GM21737 (cell line): ENCODE data around the gene CLIP1.
"Not testable (repeated sequence)": the region's sequence is repeated elsewhere in the genome, so short reads cannot be mapped to it uniquely, and the experiment has no call there.

Source experiments
- ATAC-seq: cut with Tn5 transposase; IDR thresholded peaks from one replicate; pipeline ENCODE4 v1.9.1; 2021; ENCODE audit warnings: mild to moderate bottlenecking, moderate library complexity; ENCODE audit not compliant: unreplicated experiment

The CLIP1 gene

DNA sequence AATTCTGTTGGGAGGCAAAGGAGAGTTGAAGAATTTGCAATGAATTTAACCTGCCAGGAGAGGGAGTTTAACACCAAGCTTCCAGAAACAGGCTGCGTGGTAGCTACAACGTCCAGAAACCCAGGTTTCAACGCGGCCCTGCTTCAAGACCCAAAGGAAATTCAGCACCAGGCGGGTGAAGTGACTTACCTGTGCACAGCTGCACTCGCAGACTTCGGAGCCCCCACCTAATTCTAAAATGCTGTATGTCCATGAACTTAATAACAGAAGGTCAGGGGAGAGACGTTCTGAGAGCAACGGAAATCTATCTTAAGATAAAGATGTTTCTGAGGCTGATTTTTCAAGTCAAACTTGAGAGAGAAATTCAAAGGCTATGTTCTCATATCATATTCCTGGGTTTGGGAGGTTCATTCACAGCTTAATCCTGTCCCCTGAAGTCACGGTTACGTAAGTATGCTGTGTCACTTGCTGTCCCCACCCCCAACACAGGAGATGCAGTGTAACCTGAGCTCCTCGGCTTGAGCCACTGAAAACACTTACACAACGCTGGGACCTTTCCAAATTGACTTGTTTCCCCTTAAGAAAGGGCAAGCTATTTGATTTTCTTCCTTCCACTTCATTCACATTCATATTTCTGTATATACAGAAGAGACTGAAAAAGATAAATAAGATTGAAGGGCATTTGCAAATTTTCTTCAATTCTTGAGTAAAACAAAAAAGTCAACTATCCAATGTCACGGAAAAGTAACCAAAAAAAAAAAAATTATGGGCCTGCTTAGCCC is 22.7 kb downstream of the CLIP1 start:
- no peak for ATAC-seq

DNA sequence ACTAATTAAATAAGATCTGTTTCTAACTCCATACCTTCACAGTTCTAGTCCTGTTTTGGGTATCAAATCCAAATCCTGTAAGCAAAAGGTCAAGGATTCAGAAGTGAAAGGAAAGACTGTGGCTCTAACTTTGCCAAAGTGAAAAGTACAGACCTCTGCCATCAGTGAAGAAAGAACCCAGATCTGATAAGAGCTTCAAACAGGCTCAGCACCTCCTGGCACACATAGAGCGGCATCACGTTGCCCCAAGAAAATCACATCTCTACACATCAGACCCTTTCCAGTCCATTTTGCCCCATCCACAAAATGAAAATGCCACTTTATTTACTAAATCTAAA is 23.2 kb downstream of the CLIP1 start:
- ATAC-seq, result no peak

DNA sequence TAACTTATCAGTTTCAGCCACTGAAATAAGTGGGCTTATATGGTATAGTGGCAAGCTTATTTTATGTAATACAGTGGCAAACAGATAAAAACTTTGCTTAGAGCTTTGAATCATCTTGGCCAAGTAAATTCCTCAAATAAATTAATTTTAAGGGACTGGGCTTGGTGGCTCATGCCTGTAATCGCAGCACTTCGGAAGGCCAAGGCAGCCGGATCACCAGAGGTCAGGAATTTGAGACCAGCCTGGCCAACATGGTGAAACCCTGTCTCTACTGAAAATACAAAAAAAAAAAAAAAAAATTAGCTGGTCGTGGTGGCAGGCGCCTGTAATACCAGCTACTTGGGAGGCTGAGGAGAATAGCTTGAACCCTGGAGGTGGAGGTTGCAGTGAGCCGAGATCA is 24.5 kb downstream of the CLIP1 start:
- not testable (repeated sequence) for ATAC-seq

DNA sequence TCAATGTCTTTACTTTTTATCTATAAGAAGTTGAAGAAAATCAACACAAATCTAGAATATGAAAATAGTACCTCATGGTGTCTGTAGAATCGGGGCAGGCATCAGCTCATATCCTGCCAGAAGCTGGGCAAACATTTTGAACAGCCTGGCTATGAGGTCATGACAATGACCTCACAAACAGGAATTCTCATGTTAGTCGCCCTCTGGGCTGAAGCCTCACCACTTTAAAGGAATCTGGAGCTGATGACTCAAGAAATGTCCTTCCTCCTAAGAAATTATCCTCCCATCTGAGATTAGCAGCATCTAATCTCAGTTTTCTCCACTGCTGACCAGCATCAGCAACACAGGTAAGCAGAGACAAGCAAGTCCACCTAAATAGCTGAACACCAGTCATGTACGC is 27.1 kb downstream of the CLIP1 start:
- no peak for ATAC-seq

DNA sequence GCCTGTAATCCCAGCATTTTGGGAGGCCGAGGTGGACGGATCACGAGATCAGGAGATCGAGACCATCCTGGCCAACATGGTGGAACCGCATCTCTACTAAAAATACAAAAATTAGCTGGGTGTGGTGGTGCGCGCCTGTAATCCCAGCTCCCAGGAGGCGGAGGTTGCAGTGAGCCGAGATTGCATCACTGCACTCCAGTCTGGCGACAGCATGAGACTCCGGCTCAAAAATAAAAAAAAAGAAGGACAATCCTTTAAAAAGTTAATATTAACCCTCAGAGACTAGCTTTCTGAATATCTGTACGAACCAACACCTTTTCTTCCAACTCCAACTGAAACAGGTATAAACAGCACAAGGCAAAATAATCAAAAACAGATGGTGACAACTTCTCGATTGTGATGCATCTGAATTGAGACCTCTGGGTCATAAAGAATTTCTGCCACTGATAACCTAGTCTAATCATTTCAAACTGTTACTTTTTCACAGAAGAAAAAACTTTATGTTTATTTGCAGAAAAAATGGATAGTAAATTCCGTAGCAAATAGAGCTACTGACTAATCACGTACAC is 27.8 kb downstream of the CLIP1 start:
- ATAC-seq, result no peak

DNA sequence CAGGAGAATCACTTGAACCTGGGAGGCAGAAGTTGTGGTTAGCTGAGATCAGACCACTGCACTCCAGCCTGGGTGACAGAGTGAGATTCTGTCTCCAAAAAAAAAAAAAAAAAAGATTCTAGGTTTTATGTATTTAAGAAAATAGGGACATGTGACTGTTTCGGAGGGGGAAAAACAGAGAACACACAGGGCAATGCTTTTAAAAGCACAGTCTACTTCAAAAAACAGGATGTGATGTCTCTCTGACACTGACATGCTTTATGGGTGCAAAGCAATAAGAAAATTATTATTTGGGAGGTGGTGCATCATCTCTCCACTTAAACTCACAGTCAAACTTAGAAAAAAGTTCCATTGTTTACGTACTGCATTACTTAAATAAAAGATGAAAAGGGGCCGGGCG is 28.7 kb downstream of the CLIP1 start:
- no peak for ATAC-seq

DNA sequence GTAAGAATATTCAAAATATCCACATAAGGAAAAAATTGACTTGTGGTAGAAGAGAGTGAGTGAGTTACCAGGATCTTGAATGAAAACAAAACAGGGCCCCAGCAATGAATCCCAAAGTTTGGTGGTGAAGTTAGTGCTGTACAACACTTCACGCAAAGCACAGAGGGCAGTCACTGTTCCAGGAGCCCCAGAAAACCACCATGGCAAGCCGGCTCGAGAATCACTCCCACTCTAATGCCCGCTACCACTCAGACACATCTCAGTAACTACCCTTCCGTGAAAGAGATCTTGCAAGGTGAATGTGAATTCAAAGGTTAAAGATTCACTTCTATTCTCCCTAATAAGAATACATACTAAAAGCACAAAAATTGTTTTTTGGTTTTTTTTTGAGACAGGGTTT is 30.1 kb downstream of the CLIP1 start:
- ATAC-seq, result no peak

DNA sequence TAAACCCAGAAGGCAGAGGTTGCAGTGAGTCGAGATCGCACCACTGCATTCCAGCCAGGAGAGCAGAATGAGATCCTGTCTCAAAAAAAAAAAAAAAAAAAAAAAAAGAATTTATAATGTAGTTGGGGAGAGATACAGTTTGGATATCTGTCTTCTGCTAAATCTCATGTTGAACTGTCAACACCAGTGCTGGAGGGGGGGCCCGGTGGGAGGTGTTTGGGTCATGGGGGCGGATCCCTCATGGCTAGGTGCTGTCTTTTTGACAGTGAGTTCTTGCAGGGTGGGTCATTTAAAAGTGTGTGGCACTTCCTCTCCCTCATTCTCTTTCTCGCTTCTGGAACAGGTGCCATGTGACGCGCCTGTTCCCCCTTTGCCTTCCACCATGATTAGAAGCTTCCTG is 32.8 kb downstream of the CLIP1 start:
- no peak for ATAC-seq

DNA sequence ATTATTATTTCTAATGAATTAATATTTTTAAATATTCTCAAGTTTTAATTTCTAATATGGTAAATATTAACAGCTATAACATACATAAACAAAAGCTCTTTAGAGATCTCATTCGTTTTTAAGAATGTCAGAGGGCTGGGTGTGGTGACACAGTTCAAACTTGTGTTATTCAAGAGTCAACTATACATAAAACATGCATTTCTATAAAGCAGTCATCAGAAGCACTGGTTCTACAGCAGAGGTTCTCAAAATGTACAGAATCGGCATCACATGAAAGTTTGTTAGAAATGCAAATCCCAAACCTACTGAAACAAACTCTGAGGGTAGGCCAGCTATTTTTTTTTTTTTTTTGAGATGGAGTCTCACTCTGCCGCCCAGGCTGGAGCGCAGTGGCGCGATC is 34.6 kb downstream of the CLIP1 start:
- ATAC-seq, result no peak

DNA sequence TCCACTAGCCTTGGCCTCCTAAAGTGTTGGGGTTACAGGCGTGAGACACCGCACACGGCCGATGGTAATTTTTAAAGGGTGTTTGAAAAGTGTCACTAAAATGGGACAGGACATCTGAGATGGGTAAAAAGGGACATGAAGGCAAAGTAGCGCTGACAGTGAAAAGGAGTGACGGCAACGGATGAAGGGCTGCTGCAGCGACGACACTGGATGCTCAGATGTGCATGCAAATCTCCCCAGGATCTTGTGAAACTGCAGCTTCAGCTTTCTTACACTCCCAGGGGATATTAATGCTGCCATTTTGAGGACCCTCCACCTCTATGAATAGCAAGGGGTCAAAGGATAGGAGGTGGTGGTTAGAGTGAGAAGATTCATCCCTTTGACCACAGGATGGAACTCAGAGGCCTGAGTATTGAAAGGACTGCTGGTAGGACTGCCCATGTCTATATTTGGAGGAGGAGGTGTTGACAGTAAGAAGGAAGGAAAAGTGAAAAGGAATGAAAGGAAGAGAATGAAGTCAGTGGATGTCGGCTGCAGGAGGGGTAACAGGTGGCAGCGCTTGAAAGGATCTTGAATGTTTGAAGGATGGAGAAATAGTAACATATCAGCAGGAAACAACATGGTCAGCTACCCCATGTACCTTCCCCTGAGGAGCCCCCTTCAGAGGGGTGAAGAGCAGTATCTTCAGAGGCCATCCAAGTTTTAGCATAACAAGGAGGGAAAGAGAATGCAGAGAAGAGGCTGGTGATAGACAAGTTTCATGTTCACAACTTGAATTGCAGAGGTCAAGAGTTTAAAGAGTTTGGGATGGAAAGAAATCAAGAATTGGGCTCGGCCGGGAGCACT is 37.1 kb downstream of the CLIP1 start:
- no peak for ATAC-seq

DNA sequence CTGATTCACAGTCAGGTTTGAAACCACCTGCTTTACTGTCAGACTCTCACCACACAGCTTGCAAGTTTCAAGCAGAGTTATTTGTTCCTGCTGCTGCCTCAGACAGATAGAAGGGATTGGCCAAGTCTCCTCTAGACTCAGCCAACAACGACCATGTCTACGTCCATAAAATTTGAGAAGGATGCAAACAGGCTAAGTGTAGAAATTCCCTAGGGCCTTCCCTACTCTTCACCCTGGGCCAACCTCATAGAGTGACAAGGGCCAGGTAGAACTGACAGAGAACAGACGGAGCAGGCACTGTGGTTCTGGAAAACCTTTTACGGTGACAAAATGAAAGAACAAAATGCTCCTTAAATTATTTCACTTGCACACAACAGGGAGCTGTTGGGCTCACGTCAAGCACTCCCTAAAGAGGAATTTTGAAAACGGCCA is 39.5 kb downstream of the CLIP1 start:
- no peak for ATAC-seq

DNA sequence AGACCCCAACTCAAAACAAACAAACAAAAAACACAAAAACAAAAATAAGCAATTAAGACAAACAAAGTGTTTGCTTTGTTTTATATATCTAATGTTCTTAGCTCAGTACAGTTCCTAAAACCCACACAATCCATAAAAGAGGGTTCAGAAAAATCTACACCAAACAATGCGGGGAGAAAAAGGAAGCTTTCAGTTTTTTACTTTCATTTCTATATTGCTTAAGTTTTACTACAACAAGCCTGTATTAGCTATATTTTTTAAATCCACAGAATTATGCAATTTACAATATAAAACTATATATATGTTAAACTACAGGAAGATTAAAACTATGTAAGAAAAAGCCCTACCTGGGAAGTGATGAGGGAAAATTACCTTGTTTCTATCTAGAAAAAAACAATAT is 41.4 kb downstream of the CLIP1 start:
- ATAC-seq, result no peak

DNA sequence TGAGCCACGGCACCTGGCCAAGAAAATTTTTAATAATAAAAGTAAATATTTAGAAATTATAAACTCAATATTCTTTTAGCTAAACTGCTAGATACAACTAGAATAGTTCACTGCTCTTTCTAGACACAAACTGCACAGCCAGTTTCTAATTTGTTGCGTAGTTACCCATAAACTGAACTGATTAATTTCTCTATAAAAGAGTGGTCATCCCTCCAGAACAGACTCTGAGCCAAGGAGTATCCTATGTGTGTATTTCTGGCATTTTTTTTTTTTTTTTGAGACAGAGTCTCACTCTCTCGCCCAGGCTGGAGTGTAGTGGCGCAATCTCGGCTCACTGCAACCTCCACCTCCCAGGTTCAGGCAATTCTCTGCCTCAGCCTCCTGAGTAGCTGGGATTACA is 45.7 kb downstream of the CLIP1 start:
- not testable (repeated sequence) for ATAC-seq

DNA sequence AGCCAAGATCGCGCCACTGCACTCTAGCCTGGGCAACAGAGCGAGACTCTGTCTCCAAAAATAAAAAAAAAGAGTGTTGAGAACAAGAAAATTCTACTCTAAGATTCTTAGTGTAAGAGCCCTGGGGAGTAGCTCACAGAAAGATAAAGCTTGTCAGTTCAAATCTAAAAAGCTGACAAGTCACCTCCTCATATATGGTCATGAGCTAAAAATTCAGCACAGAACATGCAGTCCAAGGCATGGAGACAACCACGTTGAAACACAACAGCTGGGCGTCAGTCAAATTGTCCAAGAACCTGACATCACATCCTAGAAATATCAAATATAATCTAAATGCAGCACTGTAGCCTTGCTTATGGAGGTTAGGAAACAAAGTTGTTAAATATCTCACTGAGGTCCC is 47.8 kb downstream of the CLIP1 start:
- ATAC-seq, result no peak

DNA sequence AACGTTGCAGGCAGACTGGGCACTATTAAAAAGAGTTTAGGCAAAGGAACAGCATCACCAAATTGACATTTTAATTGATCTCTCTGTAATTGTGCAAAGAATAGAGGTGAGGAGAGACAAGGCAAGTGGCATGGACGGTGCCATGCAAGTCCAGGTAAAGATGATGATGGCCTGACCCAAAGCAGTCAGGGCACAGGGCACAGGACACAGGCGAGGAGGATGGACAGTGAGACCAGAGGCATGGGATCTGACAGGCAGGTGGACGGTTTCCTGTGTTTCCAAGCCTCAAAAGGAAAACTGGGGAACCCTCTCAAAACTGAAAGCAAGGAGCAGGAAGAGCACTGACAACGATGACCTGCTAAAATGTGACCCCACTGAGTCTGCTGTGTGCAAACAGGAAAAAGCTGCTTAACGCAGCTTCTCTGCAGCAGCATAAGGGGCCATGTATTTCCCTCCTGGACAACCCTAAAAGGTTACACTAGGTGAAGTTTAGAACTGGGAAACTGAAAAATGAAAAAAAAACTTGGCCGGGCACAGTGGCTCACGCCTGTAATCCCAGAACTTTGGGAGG is 50.9 kb downstream of the CLIP1 start:
- ATAC-seq, result no peak

DNA sequence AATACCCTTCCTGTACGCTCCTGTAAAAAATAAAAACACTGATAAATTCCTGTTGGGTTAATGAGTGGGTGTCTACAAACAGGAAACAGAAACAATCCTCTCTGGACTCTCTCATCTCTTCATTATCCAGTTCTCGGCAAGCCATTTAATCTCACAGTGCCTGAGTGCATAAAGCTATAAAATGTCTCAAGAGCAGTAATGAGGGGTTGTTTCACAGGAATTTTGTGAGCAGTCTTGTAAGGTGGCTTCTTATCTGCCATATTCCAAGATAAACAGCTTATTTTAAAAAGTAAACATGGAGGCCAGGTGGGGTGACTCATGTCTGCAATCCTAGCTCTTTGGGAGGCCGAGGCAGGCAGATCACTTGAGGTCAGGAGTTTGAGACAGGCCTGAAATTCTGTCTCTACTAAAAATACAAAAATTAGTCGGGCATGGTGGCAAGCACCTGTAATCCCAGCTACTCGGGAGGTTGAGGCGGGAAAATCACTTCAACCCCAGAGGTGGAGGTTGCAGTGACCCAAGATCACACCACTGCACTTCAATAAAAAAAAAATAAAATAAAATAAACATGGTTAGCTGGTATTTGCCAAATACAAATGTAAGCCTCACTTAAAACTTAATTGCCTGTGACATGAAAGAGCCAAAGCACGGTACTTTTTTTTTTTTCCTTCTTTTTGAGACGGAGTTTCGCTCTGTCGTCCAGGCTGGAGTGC is 54.0 kb downstream of the CLIP1 start:
- no peak for ATAC-seq

DNA sequence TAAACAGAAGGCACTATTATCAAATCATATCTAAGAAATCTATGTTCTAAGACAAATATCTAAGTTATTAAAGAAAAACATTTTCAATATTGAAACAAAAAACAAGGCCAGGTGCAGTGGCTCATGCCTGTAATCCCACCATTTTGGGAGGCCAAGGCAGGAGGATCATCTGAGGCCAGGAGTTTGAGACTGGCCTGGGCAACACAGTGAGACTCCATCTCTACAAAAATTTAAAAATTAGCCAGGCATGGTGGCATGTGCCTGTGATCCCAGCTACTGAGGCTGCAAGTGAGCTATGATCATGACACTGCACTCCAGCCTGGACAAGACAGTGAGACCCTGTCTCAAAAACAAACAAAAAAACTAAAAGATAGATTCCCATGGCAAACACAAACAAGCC is 54.8 kb downstream of the CLIP1 start:
- ATAC-seq, result not testable (repeated sequence)

DNA sequence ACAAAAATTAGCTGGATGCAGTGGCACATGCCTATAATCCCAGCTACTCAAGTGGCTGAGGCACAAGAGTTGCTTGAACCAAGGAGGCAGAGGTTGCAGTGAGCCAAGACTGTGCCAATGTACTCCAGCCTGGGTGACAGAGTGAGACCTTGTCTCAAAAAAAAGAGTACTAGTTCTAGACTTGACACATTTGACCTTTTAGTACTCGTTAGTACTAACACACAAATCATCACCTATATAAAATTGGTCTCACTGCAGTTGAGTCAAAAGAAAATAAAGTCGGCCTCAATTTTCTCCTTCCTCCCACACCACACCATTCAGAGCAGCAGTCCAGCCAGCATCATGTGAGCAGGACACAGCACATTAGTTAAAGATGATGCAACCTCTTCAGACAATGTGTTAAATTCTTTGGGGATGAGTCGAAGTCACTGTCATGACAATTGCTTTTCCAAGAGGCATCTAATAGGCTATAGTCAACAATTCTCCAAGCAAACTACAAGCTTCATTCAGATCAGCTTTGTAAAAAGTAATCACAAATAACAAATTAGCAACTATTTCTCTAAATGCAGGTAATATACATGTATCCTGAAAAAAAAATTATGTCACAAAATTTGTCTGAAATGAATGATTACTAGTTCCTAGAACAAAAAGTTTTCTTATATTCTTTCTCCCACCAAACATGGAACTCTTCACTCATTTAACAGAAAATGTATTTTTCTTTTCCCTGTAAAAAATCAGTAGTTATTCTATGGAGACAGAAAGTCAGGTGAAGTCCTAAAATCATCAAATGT is 55.6 kb downstream of the CLIP1 start:
- ATAC-seq, result no peak

DNA sequence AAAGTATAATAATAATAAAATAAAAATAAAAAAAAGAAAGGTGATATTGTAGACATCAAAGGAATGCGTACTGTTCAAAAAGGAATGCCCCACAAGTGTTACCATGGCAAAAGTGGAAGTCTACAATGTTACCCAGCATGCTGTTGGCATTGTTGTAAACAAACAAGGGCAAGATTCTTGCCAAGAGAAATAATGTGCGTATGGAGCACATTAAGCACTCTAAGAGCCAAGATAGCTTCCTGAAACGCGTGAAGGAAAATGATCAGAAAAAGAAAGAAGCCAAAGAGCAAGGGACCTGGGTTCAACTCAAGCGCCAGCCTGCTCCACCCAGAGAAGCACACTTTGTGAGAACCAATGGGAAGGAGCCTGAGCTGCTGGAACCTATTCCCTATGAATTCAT is 57.2 kb downstream of the CLIP1 start:
- not testable (repeated sequence) for ATAC-seq

DNA sequence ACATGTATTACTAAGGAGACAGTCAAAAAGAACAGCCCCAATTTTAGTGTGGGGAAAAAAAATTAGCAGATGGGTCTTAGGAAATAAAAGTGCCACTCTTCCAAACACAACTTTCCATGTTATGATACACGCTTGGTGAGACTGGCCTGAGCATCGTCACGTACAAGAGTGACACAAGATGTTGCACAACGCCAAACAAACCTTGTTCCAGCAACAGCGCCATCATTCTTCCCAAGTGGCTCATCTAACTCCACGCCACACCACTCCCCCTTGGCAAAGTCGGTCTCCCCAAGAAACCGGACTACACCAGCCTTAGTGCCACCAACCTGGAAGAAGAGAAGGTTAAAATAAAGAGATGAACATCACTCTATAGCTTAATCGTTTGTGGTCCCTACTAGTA is 58.7 kb downstream of the CLIP1 start:
- no peak for ATAC-seq
